Measurements from ENCODE around the gene SEMA4D. TPM values are rescaled to one million over a fixed set of nuclear protein-coding genes. Genes with fewer than 3 reads are reported as not detected.

SEMA4D gene
- total and polyA plus RNA-seq, 9 of the 15 experiments (the other 6 are each of a cell fraction or from before 2014, with no cell fraction given) = 0.38 to 5.1 (median 1.8) TPM

DNA sequence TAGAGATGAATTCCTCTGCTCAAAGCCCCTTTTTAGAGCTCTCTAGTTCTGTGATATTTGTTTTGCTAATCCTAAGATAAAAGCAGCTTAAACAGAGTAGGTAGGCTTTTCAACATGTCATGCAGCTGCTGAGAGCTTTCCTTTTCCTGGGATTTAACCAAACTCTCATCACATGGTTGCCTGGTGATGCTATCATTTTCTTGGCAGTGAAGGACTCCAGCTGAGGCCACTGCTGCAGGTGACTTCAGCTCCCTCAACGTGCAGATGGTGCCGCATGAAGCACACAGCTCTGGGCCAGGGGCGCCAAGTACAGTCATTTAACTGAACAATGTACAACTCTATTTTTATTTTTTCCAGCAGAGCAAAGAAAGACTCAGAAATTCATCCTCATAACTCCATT is 137.4 kb downstream of the SEMA4D start (continued):
- TF ChIP-seq, protein P1, sequence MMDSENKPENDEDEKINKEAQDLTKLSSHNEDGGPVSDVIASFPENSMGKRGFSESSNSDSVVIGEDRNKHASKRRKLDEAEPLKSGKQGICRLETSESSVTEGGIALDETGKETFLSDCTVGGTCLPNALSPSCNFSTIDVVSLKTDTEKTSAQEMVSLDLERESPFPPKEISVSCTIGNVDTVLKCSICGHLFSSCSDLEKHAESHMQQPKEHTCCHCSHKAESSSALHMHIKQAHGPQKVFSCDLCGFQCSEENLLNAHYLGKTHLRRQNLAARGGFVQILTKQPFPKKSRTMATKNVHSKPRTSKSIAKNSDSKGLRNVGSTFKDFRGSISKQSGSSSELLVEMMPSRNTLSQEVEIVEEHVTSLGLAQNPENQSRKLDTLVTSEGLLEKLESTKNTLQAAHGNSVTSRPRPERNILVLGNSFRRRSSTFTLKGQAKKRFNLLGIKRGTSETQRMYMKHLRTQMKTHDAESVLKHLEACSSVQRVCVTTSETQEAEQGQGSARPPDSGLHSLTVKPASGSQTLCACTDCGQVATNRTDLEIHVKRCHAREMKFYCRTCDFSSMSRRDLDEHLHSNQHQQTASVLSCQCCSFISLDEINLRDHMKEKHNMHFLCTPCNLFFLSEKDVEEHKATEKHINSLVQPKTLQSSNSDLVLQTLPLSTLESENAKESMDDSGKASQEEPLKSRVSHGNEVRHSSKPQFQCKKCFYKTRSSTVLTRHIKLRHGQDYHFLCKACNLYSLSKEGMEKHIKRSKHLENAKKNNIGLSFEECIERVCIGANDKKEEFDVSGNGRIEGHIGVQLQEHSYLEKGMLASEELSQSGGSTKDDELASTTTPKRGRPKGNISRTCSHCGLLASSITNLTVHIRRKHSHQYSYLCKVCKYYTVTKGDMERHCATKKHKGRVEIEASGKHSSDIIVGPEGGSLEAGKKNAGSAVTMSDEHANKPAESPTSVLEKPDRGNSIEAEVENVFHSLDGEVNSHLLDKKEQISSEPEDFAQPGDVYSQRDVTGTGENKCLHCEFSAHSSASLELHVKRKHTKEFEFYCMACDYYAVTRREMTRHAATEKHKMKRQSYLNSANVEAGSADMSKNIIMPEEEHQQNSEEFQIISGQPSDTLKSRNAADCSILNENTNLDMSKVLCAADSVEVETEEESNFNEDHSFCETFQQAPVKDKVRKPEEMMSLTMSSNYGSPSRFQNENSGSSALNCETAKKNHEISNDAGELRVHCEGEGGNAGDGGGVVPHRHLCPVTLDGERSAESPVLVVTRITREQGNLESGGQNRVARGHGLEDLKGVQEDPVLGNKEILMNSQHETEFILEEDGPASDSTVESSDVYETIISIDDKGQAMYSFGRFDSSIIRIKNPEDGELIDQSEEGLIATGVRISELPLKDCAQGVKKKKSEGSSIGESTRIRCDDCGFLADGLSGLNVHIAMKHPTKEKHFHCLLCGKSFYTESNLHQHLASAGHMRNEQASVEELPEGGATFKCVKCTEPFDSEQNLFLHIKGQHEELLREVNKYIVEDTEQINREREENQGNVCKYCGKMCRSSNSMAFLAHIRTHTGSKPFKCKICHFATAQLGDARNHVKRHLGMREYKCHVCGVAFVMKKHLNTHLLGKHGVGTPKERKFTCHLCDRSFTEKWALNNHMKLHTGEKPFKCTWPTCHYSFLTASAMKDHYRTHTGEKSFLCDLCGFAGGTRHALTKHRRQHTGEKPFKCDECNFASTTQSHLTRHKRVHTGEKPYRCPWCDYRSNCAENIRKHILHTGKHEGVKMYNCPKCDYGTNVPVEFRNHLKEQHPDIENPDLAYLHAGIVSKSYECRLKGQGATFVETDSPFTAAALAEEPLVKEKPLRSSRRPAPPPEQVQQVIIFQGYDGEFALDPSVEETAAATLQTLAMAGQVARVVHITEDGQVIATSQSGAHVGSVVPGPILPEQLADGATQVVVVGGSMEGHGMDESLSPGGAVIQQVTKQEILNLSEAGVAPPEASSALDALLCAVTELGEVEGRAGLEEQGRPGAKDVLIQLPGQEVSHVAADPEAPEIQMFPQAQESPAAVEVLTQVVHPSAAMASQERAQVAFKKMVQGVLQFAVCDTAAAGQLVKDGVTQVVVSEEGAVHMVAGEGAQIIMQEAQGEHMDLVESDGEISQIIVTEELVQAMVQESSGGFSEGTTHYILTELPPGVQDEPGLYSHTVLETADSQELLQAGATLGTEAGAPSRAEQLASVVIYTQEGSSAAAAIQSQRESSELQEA (IDR thresholded peaks at IDR 0.05; ENCODE audit: low read depth) = no peak
- TF ChIP-seq, protein P2, sequence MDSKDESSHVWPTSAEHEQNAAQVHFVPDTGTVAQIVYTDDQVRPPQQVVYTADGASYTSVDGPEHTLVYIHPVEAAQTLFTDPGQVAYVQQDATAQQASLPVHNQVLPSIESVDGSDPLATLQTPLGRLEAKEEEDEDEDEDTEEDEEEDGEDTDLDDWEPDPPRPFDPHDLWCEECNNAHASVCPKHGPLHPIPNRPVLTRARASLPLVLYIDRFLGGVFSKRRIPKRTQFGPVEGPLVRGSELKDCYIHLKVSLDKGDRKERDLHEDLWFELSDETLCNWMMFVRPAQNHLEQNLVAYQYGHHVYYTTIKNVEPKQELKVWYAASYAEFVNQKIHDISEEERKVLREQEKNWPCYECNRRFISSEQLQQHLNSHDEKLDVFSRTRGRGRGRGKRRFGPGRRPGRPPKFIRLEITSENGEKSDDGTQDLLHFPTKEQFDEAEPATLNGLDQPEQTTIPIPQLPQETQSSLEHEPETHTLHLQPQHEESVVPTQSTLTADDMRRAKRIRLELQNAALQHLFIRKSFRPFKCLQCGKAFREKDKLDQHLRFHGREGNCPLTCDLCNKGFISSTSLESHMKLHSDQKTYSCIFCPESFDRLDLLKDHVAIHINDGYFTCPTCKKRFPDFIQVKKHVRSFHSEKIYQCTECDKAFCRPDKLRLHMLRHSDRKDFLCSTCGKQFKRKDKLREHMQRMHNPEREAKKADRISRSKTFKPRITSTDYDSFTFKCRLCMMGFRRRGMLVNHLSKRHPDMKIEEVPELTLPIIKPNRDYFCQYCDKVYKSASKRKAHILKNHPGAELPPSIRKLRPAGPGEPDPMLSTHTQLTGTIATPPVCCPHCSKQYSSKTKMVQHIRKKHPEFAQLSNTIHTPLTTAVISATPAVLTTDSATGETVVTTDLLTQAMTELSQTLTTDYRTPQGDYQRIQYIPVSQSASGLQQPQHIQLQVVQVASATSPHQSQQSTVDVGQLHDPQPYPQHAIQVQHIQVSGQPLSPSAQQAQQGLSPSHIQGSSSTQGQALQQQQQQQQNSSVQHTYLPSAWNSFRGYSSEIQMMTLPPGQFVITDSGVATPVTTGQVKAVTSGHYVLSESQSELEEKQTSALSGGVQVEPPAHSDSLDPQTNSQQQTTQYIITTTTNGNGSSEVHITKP (IDR thresholded peaks at IDR 0.05; ENCODE audit: partially characterized antibody) = no peak

Measured in K562 (cell line).